Type B pancreatic cell (in vitro differentiated cells): ENCODE measurements around the gene CCDC149. TPM values are rescaled to one million over a fixed set of nuclear protein-coding genes. Genes with fewer than 3 reads are reported as not detected.

ENCODE experiments used
- DNase-seq: peaks from one replicate; pipeline ENCODE4 v3.0.0; 2021; ENCODE audit warnings: mixed read lengths; ENCODE audit not compliant: unreplicated experiment; ENCODE audit errors: extremely low spot score
- H3K27ac Mint-ChIP-seq: 2 replicates; pipeline ENCODE4 v1.8.0; 2021; ENCODE audit warnings: mild to moderate bottlenecking, mixed read lengths
- H3K27me3 Mint-ChIP-seq: 2 replicates; pipeline ENCODE4 v1.8.0; 2021; ENCODE audit warnings: mixed read lengths
- H3K36me3 Mint-ChIP-seq: 2 replicates; pipeline ENCODE4 v1.8.0; 2021; ENCODE audit warnings: mixed read lengths
- H3K4me1 Mint-ChIP-seq: one replicate; pipeline ENCODE4 v1.8.0; 2021; ENCODE audit warnings: mixed read lengths; ENCODE audit not compliant: unreplicated experiment
- H3K4me3 Mint-ChIP-seq: 2 replicates; pipeline ENCODE4 v1.8.0; 2021; ENCODE audit warnings: mild to moderate bottlenecking, mixed read lengths
- H3K9me3 Mint-ChIP-seq: 2 replicates; pipeline ENCODE4 v1.8.0; 2021; ENCODE audit warnings: mixed read lengths
- total RNA-seq: library from RNA; stranded (reverse); gene quantifications from 2 replicates; pipeline ENCODE4 v1.2.1, GENCODE V29; 2021; ENCODE audit warnings: low replicate concordance
- TF ChIP-seq, protein P1 (sequence below): fragments of 200-600 bp; sonication (generic); conservative IDR thresholded peaks from 2 replicates; pipeline ENCODE4 v1.5.0; 2021; ENCODE audit warnings: antibody characterized with exemption, mild to moderate bottlenecking

The CCDC149 gene
- total RNA-seq, 1 donor from 2014 or later: 8.8 TPM

DNA sequence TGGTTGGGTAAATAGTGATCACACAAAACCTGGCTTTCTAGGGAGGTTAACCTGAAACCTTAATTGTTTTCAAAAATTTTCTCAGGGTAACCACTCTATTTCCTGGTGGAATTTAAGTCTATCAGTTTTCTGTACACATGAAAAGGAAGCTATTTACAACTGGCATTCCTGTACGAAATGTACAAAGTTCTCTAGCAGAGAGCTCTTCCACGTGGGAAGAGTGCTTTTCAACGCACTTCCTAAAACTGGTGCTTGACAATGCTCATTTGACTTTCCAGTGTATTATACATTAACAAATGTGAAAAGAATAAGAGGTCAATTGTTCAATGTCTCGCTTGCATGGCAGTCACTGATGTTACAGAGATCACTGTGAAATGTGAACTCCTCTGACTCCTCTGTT, 120.3 kb downstream of the CCDC149 start:
- TF ChIP-seq, protein P1, sequence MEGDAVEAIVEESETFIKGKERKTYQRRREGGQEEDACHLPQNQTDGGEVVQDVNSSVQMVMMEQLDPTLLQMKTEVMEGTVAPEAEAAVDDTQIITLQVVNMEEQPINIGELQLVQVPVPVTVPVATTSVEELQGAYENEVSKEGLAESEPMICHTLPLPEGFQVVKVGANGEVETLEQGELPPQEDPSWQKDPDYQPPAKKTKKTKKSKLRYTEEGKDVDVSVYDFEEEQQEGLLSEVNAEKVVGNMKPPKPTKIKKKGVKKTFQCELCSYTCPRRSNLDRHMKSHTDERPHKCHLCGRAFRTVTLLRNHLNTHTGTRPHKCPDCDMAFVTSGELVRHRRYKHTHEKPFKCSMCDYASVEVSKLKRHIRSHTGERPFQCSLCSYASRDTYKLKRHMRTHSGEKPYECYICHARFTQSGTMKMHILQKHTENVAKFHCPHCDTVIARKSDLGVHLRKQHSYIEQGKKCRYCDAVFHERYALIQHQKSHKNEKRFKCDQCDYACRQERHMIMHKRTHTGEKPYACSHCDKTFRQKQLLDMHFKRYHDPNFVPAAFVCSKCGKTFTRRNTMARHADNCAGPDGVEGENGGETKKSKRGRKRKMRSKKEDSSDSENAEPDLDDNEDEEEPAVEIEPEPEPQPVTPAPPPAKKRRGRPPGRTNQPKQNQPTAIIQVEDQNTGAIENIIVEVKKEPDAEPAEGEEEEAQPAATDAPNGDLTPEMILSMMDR: no peak
- H3K9me3 Mint-ChIP-seq: peaks cover 5% of the 10 kb centered on the region
- H3K27me3 Mint-ChIP-seq: peaks cover 27% of the 10 kb centered on the region
- no peak overlapping the region for H3K27ac Mint-ChIP-seq
- no peak overlapping the region for H3K4me3 Mint-ChIP-seq
- peaks cover 17% of the 10 kb centered on the region for H3K4me1 Mint-ChIP-seq
- no peak for DNase-seq
- no peaks in the 10 kb centered on the region for H3K36me3 Mint-ChIP-seq

DNA sequence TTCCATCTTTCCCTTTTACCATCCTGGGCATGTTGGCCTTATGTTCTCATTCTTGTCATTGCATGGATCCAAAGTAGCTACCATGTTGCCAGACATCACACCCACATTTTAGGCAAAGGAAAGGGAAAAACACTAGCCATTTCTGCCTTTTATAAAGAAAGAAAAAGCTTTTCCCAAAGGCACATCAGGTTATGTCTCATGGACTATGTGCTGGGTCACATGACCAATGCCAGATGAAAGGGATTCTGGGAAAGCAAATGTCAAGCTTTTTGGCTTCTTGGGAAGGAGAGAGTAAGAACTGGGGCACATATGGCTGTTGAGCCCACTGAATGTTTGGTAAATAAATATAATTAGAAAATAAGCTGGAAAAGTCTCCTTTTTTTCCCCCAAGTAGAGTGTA, 121.8 kb downstream of the CCDC149 start:
- no peak for DNase-seq
- Mint-ChIP-seq H3K36me3 (no peaks in the 10 kb centered on the region), H3K4me3 (no peak overlapping the region), H3K27ac (no peak overlapping the region), H3K4me1 (peaks cover 17% of the 10 kb centered on the region), H3K9me3 (peaks cover 5% of the 10 kb centered on the region), H3K27me3 (peaks cover 20% of the 10 kb centered on the region)
- TF ChIP-seq, protein P1: no peak

DNA sequence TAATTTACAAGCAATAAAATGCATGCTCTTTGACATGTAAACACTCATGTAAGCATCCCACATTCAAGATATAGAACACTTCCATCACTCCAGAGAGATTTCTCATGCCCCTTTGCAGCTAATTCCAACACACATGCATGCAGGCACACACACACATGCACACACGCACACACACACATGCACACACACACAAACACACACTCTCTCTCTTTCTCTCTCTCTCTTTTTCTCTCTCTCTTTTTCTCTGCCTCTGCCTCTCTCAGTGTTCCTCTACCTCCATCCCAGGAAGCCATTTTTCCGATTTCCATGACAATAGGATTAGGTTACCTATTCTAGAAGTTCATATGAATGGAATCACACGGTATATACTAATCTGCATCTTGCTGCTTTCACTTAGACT, 129.3 kb downstream of the CCDC149 start:
- no peak overlapping the region for H3K4me3 Mint-ChIP-seq
- no peak overlapping the region for H3K27ac Mint-ChIP-seq
- H3K9me3 Mint-ChIP-seq: no peaks in the 10 kb centered on the region
- H3K27me3 Mint-ChIP-seq: peaks cover 4% of the 10 kb centered on the region
- peaks cover 9% of the 10 kb centered on the region for H3K4me1 Mint-ChIP-seq
- no peaks in the 10 kb centered on the region for H3K36me3 Mint-ChIP-seq
- TF ChIP-seq, protein P1: no peak
- DNase-seq: no peak

DNA sequence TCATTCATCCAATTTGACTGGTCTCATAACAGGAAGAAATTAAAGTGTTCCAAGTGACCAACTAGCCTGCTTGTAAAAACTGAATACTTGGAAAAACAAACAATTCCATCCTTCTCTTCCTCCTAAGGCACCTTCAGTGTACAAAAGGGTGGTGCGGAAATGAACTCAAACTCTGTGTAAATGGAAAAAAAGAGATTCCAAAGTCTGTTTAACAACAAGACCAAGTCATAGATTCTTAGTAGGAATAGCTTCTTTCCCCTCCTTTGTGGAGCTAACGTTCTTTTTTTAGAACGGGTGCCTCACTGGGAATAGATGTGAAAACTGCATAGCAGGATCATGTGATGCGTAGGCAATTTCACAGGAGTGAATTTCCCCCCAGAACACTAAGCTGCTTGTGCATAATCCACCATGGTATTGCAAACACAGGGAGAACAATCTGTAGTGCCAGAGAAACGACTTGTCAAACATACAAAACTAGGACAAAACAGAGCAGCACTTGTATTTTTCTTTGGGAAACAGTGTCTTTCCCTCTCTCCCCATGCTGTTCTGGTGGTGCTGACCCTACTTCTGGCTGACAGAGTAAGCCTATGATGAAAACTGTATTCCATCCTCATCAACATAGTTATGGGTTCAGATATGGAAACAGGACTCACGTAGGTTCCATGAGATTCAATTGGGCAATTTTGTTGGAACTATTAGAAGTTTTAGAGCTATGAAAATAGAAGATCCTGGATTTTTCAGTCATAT, 130.7 kb downstream of the CCDC149 start:
- Mint-ChIP-seq H3K4me1 (peaks cover 20% of the 10 kb centered on the region), H3K27ac (no peak overlapping the region), H3K9me3 (no peaks in the 10 kb centered on the region), H3K4me3 (no peak overlapping the region), H3K27me3 (peaks cover 4% of the 10 kb centered on the region), H3K36me3 (no peaks in the 10 kb centered on the region)
- TF ChIP-seq, protein P1: no peak
- no peak for DNase-seq

DNA sequence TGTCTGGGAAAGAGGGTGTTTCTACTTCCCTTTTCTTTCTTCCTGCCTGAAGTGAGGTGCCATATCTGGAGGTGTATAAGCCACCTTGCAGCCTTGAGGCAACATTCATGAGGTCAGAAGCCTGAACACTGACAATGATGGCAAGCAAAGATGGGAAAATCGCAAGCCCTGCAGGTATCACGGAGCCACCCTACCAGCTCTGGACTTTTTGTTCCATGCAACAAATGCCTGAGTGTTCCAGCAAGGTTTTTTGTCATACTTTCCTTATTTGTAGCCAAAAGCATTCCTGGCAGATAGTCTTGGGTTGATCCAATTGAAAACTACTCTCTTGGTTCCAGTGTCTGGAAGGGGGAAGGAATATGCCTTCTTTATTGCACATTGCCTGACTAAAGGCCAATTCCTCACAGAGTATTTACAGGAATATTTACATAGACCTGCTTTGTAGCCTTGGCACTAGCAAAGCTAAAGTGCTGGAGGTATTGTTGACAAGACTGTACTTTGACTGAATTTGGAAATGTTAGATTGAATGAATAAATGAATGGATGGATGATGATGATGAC, 131.8 kb downstream of the CCDC149 start:
- H3K27me3 Mint-ChIP-seq: peaks cover 4% of the 10 kb centered on the region
- no peak for DNase-seq
- TF ChIP-seq, protein P1: no peak
- no peaks in the 10 kb centered on the region for H3K36me3 Mint-ChIP-seq
- H3K4me3 Mint-ChIP-seq: no peak overlapping the region
- H3K27ac Mint-ChIP-seq: no peak overlapping the region
- peaks cover 20% of the 10 kb centered on the region for H3K4me1 Mint-ChIP-seq
- H3K9me3 Mint-ChIP-seq: no peaks in the 10 kb centered on the region
